Colonic mucosa (tissue), 4 donors: ENCODE data around the gene BMS1. TPM values are rescaled to one million over a fixed set of nuclear protein-coding genes. Genes with fewer than 3 reads are reported as not detected.

ENCODE experiments used
- DNase-seq: peaks from one replicate; pipeline ENCODE4 v3.0.0-alpha.2; 2020
- H3K27ac ChIP-seq: fragments of 200-600 bp; one replicate; pipeline ENCODE4 v1.8.0; 2021
- H3K27me3 ChIP-seq: fragments of 200-600 bp; one replicate; pipeline ENCODE4 v1.8.0; 2021
- H3K36me3 ChIP-seq: fragments of 200-600 bp; one replicate; pipeline ENCODE4 v1.8.0; 2021
- H3K4me1 ChIP-seq: fragments of 200-600 bp; one replicate; pipeline ENCODE4 v1.8.0; 2021; ENCODE audit warnings: mild to moderate bottlenecking
- H3K4me3 ChIP-seq: fragments of 200-600 bp; one replicate; pipeline ENCODE4 v1.8.0; 2021
- H3K9ac ChIP-seq, 2 donors: one replicate each; pipeline ENCODE4 v1.7.0; 2013; ENCODE audit warnings: control low read depth in 2 of 2, low read depth in 2 of 2, low read length in 2 of 2
- H3K9me3 ChIP-seq: fragments of 200-600 bp; one replicate; pipeline ENCODE4 v1.8.0; 2021
- intact Hi-C: fragments of 100-400 bp; cut with DNase I; formaldehyde crosslinking; loops from one replicate; pipeline ENCODE4 v1.14.1; 2022
- total RNA-seq, 2 donors: library from RNA; stranded (reverse); fragmentation: NEBNext Ultra II Directional in 1 of 2; extraction: Animal tissue kit (Norgen Biotek cat#: 25700) in 1 of 2; gene quantifications; one replicate each; pipeline ENCODE4 v1.2.1, GENCODE V29; 2021
- TF ChIP-seq, protein P1 (sequence below): fragments of 200-600 bp; IDR thresholded peaks from one replicate; pipeline ENCODE4 v1.8.0; 2022; ENCODE audit warnings: antibody characterized with exemption, mild to moderate bottlenecking
- donor health status: healthy.
- donor health status: DM: no; HTN: no; CAD: no.
- donor health status: DM: no; HTN: no; CAD: no.

BMS1 gene
- total RNA-seq, 2 donors from 2014 or later, result 11.4 to 14.6 TPM

- TF ChIP-seq, protein P1, sequence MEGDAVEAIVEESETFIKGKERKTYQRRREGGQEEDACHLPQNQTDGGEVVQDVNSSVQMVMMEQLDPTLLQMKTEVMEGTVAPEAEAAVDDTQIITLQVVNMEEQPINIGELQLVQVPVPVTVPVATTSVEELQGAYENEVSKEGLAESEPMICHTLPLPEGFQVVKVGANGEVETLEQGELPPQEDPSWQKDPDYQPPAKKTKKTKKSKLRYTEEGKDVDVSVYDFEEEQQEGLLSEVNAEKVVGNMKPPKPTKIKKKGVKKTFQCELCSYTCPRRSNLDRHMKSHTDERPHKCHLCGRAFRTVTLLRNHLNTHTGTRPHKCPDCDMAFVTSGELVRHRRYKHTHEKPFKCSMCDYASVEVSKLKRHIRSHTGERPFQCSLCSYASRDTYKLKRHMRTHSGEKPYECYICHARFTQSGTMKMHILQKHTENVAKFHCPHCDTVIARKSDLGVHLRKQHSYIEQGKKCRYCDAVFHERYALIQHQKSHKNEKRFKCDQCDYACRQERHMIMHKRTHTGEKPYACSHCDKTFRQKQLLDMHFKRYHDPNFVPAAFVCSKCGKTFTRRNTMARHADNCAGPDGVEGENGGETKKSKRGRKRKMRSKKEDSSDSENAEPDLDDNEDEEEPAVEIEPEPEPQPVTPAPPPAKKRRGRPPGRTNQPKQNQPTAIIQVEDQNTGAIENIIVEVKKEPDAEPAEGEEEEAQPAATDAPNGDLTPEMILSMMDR, result no peak
- no peak overlapping the region for H3K27ac ChIP-seq
- intact Hi-C loops, result loop anchor here (10.0 kb wide), 1 partner anchor 349 kb away; no protein-coding TSS in a partner anchor
- no peak overlapping the region for H3K4me3 ChIP-seq
- no peaks in the 10 kb centered on the region for H3K9me3 ChIP-seq
- no peak overlapping the region for H3K9ac ChIP-seq
- no peak for DNase-seq
- peaks cover 29% of the 10 kb centered on the region for H3K27me3 ChIP-seq
- peaks cover 10% of the 10 kb centered on the region for H3K4me1 ChIP-seq
- H3K36me3 ChIP-seq, result no peaks in the 10 kb centered on the region
These were observed 27.0 kb upstream of the BMS1 start for GRCh38 chr10:42755556-42756093.

GRCh38 chr10:42767906-42768305 lies 14.7 kb upstream of the BMS1 start:
- Histone ChIP-seq H3K4me3 (no peak overlapping the region), H3K27ac (no peak overlapping the region), H3K4me1 (no peaks in the 10 kb centered on the region), H3K9me3 (no peaks in the 10 kb centered on the region), H3K36me3 (no peaks in the 10 kb centered on the region), H3K9ac (no peak overlapping the region), H3K27me3 (no peaks in the 10 kb centered on the region)
- DNase-seq, result no peak
- intact Hi-C loops, result no loop called here
- TF ChIP-seq, protein P1, result no peak

DNA sequence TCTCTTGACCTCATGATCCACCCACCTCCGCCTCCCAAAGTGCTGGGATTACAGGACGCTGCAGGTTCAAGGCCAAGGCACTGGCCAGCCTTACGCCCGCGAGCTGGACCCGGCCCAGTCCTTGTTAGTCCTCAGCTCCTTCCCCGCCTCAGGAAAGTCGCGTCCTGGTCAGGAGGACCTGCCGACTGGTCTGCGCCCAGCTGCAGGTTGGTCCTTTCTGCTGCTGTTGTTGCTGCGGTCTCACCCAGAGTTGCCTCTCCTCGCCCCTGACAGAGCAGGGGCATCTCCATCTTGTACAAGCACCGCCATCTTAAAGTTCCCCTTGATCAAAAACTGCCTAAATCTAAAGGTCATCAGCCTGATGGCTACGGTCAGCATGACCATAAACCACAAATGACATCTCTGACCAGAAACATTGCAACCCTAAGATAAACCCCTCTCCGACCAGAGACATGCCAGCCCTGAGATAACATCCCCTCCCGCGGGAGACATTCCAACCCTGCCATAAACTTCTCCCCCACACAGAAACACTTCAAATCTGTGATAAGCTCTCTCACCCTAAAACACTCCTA lies 13.9 kb upstream of the BMS1 start:
- Histone ChIP-seq H3K36me3 (no peaks in the 10 kb centered on the region), H3K27me3 (no peaks in the 10 kb centered on the region)
- no peak for DNase-seq

DNA sequence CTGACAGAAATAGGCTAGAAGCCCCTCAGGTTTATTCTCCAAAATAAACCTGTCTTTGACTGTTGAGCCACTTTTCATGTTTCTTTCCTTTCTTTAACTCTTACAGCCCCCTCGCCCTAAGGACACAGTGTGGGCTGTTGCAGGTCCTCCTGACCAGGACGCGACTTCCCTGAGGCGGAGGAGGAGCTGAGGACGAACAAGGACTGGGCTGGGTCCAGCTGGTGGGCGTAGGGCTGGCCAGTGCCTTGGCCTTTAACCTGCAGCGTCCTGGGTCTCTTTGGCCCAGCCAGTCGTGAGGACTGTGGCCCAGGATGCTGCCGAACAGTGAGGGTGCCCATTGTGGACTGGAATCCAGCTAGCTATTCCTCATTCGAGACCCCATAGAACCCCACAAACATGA lies 13.4 kb upstream of the BMS1 start:
- intact Hi-C loops, result no loop called here
- Histone ChIP-seq H3K36me3 (no peaks in the 10 kb centered on the region), H3K9ac (no peak overlapping the region), H3K4me1 (no peaks in the 10 kb centered on the region), H3K4me3 (no peak overlapping the region), H3K27me3 (no peaks in the 10 kb centered on the region), H3K9me3 (no peaks in the 10 kb centered on the region), H3K27ac (peak overlapping the region; percentile 24)
- DNase-seq, result no peak
- TF ChIP-seq, protein P1, result no peak

More for the DNA sequence above, 13.9 kb upstream of the BMS1 start:
- TF ChIP-seq, protein P1, result no peak
- Histone ChIP-seq H3K9me3 (no peaks in the 10 kb centered on the region), H3K4me1 (no peaks in the 10 kb centered on the region), H3K4me3 (no peak overlapping the region), H3K27ac (no peak overlapping the region), H3K9ac (no peak overlapping the region)
- intact Hi-C loops, result no loop called here

DNA sequence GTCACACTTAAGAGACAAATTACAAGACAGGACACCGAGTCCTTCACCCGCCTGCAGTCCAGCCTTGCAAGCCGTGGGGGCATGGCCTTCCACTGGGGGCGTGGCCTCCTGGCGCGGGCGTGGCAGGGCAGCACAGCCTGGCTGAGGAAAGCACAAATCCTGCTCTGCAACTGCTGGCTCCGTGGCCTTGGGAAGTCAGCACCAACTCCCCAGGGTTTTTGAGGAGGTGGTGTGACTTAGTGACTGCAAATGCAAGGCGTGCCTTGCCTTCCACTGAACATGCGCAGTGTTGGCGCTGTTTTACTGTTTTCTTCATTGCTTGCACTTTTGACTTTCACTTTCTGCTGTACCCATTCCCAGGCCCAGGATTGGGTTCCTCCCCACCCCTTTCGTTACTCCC lies 12.9 kb upstream of the BMS1 start:
- intact Hi-C loops, result no loop called here

More for the DNA sequence above, 12.9 kb upstream of the BMS1 start:
- H3K27ac ChIP-seq, result peak overlapping the region; percentile 24
- TF ChIP-seq, protein P1, result no peak
- H3K9ac ChIP-seq, result peak overlapping the region in 1 of 2 donors; percentile 46
- H3K27me3 ChIP-seq, result no peaks in the 10 kb centered on the region
- no peaks in the 10 kb centered on the region for H3K9me3 ChIP-seq
- H3K4me3 ChIP-seq, result peak overlapping the region; percentile 11
- peak; percentile 65 for DNase-seq
- no peaks in the 10 kb centered on the region for H3K36me3 ChIP-seq
- H3K4me1 ChIP-seq, result no peaks in the 10 kb centered on the region
